ENCODE results near the gene MTR.

MTR gene

DNA sequence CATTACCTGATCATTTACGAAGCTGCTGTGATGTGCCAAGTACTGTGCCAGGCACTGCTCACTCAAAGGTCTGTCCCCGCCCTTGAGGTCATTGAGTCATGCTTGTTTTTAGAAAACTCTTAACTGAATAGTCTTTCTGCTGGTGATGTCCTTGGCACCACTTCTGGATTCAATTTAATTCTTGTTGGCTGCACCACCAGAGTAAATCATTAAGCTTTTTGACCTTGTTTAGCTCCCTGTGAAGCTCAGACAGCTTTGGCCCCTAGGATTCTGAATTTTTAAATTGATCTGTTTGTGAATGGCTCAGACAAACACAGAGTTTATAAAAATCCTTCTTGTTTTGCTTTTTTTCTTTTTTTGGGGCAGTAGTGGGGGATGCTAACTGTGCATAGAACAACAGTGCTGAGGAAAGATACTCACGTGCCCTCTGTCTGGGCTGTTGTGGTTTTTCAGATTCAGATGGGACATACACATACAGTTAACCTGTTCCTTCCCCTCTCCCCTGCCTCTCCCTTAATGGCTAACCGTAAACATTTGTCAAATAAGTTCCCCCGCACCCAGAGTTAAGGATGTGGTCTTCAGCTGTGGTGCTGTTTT is 67.6 kb downstream of the MTR start:
- FAIRE-seq (peak; percentile 90), DNase-seq (ENCODE audit: low spot score) (peak; percentile 35)

DNA sequence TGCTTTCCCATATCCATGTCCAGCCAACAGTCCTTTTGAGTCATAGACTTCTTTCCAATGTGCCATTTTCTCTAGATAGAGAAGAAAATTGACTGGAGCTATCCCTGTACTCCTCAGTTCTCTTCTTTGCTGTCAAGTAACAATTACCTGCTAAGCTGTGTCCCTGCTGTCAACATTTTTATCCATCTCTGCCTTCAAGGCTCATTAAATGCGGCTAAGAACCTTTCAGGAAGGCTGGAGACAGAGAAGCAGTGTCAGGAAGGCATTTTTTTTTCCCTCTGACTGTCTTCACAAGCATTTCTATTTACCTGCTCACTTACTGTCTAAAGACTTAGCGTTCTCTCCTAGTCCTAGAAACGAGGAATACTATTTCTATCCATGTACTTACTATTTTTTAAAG is 69.1 kb downstream of the MTR start:
- FAIRE-seq (no peak), DNase-seq (ENCODE audit: low spot score) (no peak)

DNA sequence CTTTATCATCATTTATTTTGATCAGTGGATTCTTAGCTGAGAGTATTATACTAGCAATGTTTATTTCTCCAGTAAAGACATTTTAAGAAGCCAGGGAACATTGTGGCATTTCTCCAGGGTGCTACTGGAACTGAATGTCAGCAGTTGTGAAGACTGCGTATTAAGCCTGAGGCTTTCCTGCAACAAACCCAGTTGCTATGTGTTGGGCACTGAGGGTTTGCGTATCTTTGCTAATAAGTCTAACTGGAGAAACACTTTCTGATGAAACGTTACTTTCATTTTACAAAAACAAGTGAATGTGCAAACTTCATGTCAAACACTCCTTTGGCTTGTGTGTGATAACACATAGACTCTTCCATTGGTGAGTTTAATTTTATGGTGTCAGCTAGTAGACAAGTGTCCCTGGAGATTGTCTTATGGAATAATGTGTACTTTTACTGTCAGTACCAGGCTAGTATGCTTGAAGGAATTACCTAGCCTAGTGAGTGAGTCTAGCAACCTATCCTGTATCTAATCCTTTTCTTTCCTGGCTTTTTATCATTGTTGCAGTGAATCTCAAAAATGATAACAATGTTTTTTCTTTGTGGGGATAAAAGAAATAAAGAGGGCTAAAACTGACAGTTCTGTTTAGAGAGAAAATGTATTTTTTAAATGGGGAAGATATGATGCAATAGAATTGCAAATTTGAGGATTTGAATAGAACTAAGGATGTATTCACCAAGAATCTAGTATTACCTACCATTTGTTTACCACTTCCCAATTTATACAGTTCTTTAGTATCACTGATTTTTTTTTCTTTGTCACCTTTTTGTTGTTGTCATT is 70.1 kb downstream of the MTR start:
- no peak for DNase-seq (ENCODE audit: low spot score)
- FAIRE-seq: no peak

DNA sequence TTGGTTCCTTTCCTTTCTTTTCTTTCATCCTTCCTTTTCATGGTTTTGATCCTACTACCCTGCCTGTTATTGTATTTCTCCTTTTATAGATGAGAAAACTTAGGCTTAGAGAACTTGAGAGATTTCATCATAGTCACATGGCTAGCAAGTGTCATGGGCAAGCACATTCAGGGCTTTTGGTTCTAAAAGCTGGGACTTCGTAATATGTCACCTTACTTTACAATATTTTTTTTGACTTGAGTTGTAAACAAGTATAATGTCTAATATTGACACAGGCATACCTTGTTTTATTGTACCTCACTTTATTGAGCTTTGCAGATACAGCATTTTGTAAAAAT is 70.7 kb downstream of the MTR start:
- DNase-seq (ENCODE audit: low spot score) (no peak), FAIRE-seq (no peak)

DNA sequence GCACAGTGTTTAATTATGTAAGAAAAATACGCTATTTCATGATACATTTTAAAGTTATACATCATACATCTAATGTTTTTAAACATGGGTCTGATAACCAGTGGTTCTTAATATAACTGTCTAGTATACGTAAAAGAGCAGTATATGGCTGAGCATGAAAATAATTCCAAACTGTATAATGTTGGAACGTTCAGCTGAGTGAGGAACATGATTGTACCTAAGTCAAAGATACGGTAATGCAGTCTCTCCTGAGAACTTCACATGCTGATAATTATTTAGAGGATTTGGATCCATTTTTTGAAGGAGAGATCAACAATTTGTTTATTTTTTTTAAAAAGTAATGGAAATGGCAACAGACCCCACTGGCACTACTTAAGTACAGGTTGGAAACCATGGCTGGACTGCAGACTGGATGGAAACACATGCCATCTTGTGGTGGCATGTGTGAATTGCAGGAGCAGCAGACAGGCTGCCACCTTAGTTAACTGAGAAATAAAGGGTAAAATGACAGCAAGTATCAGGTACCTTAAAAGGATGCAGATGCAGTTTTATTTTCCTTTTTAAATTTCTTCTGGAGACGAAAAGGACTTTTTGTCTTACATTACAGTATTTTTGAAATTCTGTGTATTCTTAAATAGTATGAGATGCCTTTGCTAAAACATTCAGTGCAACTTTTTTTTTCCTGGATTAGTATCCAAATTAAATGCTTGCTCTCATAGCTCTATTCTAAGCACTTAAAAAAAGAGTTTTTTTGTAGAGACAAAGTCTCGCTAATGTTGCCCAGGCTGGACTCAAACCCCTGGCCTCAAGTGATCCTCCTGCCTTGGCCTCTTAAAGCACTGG is 73.8 kb downstream of the MTR start:
- DNase-seq (ENCODE audit: low spot score): peak; percentile 54
- FAIRE-seq: peak; percentile 75

DNA sequence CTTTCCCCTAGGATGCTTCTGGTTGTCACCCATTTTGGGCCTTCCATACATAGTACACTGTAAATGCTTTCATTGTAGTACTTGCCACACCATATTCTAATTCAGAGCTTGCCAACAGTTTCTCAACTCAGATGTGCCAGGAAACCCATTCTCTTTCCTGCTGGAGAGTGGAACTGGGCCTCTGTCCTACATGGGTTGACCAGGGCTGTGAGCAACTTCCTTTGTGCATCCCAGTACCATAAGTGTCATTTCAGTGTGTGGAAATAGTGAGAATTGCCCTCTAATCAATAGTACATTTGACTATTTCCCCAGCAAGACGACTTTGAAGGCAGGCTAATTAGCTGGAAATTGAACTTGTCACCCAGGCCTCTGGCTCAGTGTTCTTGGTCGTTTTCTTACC is 74.8 kb downstream of the MTR start:
- FAIRE-seq: no peak

DNA sequence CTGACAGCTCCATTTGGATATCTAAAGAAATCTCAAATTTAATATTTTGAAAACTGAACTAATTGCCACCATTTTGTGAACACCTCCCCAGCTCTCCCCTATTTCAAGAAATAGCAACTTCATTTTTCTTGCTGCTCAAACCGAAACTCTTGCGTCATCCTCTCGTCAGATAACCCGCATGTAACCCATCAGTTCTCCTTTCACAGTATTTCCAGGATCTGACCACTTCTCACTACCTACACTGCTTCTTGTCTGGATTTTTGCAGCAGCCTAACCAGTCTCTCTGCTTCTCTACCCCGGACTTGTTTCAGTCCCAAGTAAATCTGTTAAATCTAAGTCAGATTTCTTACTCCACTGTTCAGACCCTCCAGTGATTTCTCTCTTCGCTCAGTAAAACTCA is 75.6 kb downstream of the MTR start:
- DNase-seq (ENCODE audit: low spot score) (no peak), FAIRE-seq (no peak)

More for the DNA sequence above, 74.8 kb downstream of the MTR start:
- no peak for DNase-seq (ENCODE audit: low spot score)

DNA sequence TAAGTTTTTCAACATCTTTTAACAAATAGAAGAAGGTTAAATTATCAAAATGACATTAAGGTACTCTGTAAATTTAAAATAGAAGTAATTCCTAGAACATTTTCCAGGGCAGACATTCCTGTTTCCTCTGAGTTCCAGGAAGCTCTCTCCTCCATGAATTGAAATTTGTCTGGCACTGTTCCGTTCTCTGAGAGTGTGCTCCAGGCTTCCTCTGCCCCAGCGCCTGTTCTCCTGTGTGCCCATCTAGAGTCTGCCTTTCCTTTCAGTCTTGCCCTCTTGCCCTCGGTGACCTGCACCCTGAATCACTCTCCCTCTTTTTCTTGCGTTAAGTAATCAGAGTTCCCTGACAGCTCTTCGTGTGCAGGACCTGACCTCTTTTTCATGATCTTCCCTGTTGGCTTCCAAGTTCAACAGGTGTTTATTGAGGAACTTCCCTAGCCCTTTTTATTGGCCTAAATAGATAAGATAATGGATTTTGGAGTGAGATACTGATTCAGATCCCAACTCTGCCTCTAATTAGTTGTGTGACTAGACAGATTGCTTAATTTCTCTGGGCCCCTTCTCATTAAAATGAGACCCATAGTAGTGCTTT is 77.1 kb downstream of the MTR start:
- no peak for FAIRE-seq
- DNase-seq (ENCODE audit: low spot score): no peak

DNA sequence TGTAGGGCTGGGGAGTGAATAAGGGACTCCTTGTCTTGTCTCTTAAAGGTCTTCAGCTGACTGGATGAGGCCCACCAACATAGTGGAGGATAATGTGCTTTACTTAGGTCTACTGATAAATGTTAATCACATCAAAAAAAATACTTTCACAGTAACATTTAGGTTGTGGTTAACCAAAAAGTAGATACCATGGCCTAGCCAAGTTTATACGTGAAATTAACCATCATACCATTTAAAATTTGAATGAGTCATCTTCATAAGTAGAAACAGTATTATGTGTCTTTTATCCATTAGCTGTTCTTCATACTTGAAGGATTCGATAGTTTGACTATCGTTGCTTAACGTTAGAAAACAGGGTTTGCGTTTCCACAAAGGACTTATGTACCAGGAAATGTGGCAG is 80.9 kb downstream of the MTR start:
- DNase-seq (ENCODE audit: low spot score): no peak
- no peak for FAIRE-seq

DNA sequence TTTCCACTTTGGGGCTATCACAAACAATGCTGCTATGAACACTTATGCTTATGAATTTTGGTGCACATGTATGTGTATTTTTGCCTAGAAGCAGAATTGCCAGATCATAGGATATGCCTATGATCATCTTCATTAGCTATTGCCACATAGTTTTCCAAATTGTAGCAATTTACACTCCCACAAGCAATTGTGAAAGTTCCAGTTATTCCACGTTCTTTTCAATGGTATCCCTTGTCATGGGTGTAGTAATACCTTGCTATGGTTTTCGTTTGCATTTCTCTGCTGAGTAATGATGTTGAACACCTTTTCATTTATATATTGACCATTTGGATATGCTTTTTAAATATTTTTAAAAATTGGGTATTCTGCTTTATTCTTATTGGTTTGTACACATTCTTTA is 82.6 kb downstream of the MTR start:
- no peak for FAIRE-seq

DNA sequence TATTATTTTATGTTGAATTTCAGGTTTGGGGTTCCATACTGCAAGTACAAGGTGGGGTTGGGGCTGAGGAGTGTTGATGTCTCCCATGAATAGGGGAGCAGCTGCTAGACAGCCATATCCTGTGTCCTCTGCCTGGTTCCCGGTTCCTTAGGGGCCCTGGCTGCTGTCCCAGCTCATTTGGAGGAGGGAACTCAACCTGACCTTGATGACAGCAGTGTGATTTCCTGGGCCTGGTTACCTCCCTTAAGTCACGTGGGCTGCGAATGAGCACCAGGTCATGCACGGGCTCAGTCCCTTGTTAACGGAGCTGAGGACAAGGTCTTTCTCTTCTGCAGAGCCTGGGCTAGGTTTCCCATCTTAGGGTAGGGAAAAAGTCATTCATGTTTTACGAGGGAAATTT is 85.1 kb downstream of the MTR start:
- FAIRE-seq: no peak
- no peak for DNase-seq (ENCODE audit: low spot score)

More for the DNA sequence above, 82.6 kb downstream of the MTR start:
- DNase-seq (ENCODE audit: low spot score): no peak

DNA sequence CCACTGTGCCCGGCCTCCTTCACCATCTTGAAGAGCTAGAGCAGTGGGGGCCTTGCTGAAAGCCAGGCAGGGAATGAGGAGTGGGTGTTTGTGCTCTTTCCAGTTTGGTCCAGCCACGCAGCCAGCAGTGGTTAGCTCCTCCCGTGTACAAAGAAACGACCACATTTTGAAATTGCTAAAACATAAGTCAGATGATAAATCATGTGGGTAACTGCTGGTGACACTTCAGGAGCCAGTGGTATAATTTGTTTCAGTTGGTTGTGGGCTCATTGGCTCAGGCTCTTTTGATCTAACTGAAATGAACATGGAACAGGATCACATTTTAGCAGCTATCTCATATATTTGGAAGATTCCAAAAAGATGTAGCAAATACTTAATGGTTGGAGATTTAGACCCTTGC is 87.6 kb downstream of the MTR start:
- FAIRE-seq: no peak
- no peak for DNase-seq (ENCODE audit: low spot score)

DNA sequence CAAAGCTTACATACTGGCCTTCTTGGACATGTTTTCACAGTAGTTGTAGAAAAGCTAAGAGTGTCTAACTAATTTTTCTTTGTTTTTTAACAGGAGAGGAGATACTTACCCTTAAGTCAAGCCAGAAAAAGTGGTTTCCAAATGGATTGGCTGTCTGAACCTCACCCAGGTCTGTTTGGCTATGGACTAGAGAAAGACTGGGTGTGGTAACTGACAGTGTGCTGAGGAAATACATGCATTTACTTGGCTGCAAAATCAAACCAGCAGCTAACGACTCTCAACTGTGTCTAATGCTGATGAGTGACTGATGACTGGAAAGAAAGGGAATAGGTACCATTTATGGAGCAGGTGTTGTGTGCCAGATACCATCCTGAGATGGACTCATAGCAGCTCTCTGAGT is 91.1 kb downstream of the MTR start:
- DNase-seq (ENCODE audit: low spot score) (no peak), FAIRE-seq (no peak)

DNA sequence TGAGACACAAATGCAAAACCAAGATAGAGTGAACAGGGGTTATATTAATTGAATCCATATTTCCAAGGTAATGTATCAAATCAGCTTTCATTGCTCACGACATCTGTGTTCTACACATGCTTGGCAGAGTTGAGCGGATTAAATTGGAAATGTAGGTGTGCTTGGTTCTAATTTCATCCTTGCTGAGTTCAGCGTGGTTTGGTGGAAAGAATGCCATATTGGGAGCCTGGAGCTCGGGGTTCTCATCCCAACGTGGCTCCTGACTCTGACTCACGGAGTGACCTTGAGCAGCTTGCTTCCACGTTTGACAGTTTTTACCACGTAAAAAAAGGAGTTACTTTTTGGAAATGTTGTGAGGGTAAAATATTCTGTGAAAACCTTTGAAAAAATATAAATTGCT is 92.0 kb downstream of the MTR start:
- FAIRE-seq (no peak), DNase-seq (ENCODE audit: low spot score) (no peak)

DNA sequence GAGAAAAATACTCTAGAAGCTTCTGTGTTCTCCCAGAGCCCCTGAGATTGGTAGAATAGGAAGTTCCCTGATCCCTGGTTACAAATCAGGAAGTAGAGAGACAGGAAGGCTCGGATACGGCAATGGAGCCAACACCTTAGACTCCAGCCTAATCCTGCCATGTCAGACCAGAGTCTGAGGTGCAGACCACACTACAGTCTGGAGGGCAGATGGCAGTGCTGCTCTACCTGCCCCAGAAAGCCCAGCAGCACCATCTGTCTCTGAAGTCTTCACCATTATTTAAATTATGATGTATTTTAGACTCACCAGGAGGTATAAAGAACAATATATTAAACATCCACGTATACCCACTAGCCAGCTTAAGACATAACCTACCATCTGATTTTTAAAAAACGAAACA is 93.0 kb downstream of the MTR start:
- FAIRE-seq: no peak

DNA sequence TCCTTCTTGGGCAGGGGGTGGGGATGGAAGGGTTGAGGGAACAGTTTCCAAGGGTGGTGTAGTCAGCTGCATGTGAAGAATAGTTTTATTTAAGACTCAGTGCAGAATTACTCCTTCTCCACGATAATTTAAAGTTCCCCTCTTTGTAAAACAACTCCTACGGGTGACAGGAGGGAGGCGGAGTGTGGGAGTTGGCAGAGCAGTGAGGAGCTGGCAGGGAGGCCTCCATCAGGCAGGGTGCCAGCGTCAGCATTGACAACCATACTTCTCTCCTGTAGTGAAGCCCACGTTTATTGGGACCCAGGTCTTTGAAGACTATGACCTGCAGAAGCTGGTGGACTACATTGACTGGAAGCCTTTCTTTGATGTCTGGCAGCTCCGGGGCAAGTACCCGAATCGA is 93.8 kb downstream of the MTR start:
- no peak for FAIRE-seq
- DNase-seq (ENCODE audit: low spot score): no peak

More for the DNA sequence above, 93.0 kb downstream of the MTR start:
- DNase-seq (ENCODE audit: low spot score): no peak

DNA sequence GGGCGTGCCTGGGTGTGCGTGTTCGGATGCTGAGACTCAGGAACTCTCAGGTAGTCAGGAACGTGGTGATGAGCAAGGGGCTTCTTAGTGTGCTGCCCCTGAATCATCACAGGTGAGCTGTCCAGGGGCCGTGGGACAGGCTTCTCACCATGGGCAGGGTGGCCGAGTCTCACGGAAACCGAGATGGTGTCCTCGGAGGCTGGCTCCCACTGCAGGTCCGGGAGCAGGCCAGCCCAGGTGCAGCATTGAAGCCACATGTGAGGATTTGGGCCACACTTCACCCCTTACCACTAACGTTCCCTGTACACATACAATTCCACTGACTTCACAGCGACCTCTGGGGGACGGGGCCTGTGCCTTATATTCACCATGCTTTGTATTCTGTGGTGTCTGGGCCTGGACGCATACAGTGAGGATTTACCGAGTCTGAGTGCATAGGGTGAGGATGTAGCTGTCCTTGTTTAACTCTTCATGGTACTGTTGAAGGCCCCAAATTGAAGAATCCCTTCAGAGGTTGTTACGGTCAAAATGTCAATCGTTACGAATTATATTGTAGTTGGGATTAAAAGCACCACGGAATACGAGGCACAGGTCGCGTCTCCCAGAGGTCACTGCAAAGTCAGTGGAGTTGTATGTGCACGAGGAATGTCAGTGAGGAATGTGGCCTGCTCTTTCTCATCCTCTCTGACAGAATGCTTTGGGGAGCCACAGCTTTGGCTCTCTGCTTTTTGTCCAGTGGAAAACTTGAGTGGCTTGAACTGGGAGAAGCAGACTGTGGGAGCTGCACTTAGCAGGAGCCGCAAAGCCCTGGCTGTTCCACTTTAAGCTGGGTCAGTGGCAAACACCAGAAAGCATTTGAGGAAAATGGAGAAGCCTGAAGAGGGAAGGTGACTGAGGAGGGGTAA is 95.3 kb downstream of the MTR start:
- FAIRE-seq (no peak), DNase-seq (ENCODE audit: low spot score) (no peak)

DNA sequence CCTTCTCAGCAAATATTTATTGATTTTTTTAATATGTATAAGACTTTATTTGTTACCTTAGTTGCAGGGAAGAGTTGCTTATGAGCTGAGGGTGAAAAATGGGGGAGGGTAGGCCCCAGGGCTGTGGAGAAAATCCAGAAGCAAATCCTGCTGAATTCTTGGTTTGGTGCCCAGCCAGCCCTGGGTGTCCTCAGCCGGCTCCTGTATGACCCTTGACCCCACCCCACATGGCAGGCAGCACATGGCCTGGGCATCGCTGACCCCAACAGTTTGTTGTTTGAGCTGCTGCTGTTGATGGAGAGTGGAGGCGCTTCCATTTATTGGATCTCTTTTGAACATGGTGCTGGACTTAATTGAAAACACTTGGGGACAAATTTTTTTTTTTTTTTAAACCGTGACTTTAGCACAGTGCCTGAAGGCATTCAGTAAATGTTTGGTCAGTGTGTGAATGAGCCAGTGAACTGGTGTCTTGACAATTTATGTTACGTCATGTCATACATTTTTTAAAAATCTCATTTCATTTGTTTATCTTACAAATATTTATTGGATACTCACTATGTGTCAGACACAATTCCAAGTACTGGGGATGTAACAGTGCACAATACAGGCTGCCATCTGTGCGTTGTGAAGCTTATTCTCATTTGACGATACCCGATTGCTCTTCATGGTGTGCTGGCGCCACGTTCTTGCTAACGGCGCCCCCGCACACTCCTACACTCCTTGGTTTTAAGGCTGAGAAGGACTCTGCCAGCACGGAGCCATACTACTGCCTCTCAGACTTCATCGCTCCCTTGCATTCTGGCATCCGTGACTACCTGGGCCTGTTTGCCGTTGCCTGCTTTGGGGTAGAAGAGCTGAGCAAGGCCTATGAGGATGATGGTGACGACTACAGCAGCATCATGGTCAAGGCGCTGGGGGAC is 98.8 kb downstream of the MTR start:
- FAIRE-seq: no peak
- DNase-seq (ENCODE audit: low spot score): no peak

DNA sequence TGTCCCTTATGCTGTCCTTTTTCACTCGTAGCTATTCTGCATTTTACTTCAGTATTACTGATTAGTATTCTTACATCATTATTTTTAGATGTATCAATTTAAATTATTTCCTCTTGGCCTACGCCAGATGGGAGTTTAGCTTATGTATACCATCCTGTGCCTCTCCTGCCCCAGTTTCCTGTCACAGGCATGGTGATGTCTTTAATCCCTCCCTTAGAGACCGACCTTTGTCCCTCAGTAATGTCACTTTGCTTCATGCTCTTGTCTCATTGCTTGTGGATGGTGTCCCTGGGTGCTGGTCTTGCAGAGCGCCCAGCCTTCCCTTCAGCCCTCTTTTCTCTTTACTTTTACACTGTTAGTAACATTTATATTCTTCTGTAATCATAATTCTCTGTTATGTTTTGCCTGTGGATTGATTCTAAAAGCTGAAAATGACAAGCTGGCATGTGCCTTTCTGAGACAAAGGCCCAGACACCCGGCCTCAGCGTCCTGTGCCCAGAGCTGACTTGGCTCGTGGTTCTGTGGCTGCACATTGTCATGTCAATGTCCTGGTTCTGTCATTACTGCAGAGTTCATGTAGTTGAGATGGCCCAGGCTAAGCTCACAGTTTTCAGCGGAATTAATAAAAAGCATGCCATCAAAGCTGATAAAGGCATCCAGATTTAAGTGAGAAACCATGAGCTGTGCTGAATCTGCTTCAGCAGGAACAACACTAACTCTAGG is 100.7 kb downstream of the MTR start:
- no peak for FAIRE-seq
- DNase-seq (ENCODE audit: low spot score): no peak

All from RCC 7860 (cell line).